Inflammatory macrophage treated with lipopolysaccharide for 4 hours (primary cell): ENCODE measurements around the gene CSF3.
A peak's percentile ranks its signal among the peaks of the same experiment; 100 is the strongest.

Experiments
- DNase-seq: peaks from one replicate; pipeline ENCODE4 v3.0.0-alpha.2; 2020

Gene CSF3

GRCh38 chr17:40015005-40015997, at the start of gene CSF3:
TSS of gene CSF3 (plus strand) at chr17:40015440. CDS start at chr17:40015475, 35 bp downstream.
- peak; percentile 84 for DNase-seq

- no peak for DNase-seq
Observed at GRCh38 chr17:39966771-39967170, 48.5 kb upstream of the CSF3 start.

GRCh38 chr17:39968761-39969160, 46.5 kb upstream of the CSF3 start:
- DNase-seq, result no peak

- peak; percentile 62 for DNase-seq
Observed at GRCh38 chr17:39969375-39969774, 45.9 kb upstream of the CSF3 start.

GRCh38 chr17:39970157-39970692, 45.0 kb upstream of the CSF3 start:
- no peak for DNase-seq

- DNase-seq, result no peak
Observed at GRCh38 chr17:39971076-39971603, 44.1 kb upstream of the CSF3 start.

DNA sequence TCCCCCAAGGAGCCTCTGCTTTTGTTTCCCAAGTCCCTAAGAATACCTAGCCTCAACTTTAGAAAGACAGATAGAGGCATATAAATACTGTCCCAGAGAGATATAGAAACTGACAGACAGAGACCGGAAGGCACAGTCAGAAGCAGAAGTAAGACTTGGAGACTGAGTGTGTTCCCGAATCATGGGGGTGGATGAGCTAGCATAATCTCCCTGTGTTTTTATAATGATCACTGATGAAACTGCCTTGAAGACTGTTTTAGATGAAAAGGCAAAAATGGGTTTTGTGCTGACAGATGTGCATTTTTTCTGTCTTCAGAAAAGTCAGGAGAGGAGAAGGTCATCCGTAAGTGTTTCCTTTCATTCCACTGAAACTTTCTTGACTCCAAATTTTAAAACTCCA, 43.0 kb upstream of the CSF3 start:
- DNase-seq, result peak; percentile 86

DNA sequence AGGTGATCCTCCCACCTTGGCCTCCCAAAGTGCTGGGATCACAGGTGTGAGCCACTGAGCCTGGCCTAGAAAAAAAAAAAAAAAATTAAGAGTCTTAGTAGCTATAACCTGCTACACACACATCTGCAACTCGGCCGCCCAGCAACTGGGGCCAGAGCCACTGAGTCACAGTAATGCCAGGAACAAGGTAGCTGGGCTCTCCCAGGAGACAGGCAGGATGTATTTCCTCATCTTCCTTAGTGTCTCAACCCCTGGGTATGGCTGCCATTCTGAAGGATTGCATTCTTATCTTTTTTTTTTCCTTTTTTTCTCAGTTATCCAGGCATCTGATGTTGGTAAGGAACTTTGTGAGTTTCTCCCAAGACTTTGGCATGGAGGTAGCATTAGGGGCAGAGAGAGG, 41.7 kb upstream of the CSF3 start:
- DNase-seq, result no peak

GRCh38 chr17:39974433-39974832, 40.8 kb upstream of the CSF3 start:
- no peak for DNase-seq

DNA sequence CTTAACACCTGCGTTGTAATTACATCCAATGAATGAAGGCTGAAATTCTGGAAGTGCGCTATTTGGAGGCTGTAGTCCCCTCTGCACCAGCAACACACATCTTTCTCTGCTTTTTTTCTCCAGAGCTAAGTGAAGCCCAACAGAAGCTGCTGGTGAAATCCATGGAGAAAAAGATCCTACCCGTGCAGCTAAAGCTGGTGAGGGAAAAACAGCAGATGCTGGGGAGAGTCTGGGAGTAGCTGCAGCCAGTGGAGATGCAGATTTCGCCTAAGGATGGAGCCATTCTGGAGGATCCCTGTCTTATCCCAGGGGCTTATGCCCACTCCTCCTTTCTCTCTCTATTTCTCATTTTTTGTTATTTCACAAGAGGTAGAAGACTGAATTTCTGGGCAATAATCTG, 39.4 kb upstream of the CSF3 start:
- no peak for DNase-seq

DNA sequence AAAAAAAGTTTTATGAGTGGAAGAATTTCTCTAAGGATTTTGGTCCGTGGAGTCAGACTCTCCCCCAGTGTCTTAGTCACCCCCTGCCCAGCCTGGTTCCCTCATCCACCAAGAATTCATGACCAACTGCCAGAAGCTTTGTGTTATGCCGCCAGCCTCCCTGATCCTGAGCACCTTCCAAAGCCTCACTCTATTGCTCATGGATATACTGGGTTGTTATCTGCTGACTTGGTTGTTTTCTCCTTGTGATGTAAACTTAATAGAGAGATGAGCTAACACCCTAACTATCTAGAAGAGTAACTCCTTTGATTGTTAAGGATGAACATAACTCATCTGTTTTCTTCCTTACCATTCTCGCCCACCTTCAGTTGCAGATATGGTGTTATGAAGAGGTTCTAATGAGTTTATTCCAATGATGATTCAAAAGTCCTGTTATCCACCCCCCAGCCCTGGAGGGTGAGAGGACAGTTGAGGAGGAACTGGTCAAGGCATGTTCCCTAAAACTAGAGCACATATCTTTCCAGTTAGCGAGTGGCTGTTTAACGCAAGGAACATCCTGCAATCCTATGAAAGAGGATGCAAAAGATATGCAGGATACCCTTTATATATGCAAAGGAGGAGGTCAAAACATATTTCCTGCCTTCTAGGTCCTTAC, 36.1 kb upstream of the CSF3 start:
- DNase-seq, result peak; percentile 24

GRCh38 chr17:39979893-39980350, 35.3 kb upstream of the CSF3 start:
- no peak for DNase-seq

- DNase-seq, result peak; percentile 100
Observed at GRCh38 chr17:39980351-39981206, 34.7 kb upstream of the CSF3 start, which contains the start of gene PSMD3. TSS of gene PSMD3 (plus strand) at chr17:39980807. CDS start at chr17:39980971, 164 bp downstream.

GRCh38 chr17:39981207-39981741, 34.0 kb upstream of the CSF3 start:
- DNase-seq, result no peak

GRCh38 chr17:39981766-39982375, 33.4 kb upstream of the CSF3 start:
- DNase-seq, result no peak

DNA sequence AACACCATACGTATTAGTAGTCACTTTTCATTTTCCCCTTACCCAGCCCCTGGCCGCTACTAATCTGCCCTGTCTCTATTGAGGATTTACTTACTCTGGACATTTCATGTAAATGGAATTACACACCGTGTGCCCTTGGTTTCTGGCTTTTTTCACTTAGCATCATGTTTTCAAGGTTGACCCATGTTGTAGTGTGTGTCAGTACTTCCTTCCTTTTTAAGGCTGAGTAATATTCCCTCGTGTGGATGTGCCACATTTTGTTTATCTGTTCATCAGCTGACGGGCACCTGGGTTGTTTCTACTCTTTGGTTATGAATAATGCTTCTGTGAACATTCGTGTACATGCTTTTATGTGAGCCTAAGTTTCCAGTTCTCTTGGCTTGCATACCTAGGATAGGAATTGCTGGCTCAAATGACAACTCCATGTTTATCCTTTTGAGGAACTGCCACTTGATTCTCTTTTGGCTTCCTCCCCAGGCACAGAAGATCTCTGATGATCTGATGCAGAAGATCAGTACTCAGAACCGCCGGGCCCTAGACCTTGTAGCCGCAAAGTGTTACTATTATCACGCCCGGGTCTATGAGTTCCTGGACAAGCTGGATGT, 26.9 kb upstream of the CSF3 start:
- no peak for DNase-seq

DNA sequence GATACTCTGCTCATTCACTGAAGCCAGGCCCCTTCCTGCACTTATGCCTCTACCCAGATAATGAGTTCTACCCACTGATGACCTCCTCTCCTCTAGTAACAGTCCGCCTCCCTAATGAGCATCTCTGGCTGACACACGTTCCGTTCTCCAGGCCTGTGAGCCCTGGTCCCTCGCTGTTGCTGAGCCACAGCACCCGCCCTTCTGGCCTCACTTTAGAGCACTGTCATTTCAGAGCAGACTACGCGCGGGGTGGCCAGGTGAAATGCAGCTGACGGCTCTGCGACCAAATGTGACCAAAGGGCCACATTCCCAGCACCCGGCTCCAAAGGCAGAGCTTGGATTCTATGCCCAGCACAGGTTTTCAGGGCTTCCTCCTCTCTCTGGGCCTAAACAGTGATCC, 20.8 kb upstream of the CSF3 start:
- DNase-seq, result no peak

DNA sequence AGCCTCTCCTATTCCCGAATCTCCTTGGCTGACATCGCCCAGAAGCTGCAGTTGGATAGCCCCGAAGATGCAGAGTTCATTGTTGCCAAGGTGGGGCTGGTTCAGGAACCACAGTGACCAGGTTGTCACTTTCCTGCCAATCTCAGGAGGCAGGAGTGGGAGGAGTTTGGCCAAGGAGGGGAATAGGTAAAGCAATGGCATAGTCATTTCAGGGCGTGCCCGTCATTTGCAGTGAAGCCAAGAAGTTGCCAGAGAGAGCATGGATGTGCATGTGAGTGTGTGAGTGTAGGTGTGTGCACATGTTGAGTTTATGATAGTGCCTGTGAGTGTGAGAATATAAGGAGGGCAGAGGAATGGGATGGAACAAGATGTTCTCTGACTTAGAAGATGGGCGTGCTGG, 19.8 kb upstream of the CSF3 start:
- DNase-seq, result no peak

GRCh38 chr17:39996162-39996561, 19.1 kb upstream of the CSF3 start:
- no peak for DNase-seq

GRCh38 chr17:39996800-39997199, 18.4 kb upstream of the CSF3 start:
- peak; percentile 48 for DNase-seq

DNA sequence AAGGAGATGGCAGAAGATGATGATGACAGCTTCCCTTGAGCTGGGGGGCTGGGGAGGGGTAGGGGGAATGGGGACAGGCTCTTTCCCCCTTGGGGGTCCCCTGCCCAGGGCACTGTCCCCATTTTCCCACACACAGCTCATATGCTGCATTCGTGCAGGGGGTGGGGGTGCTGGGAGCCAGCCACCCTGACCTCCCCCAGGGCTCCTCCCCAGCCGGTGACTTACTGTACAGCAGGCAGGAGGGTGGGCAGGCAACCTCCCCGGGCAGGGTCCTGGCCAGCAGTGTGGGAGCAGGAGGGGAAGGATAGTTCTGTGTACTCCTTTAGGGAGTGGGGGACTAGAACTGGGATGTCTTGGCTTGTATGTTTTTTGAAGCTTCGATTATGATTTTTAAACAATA, 17.7 kb upstream of the CSF3 start:
- DNase-seq, result no peak
